Epithelial cell of esophagus (primary cell): ENCODE results near the gene CASP6.
A peak's percentile ranks its signal among the peaks of the same experiment; 100 is the strongest.

Experiments
- DNase-seq: peaks from one replicate; pipeline ENCODE4 v3.0.0; 2010; ENCODE audit warnings: low read depth
- H3K4me3 ChIP-seq: 2 replicates; pipeline ENCODE4 v1.5.1; 2011; ENCODE audit warnings: mild to moderate bottlenecking, low read length, control low read depth
- TF ChIP-seq, protein P1 (sequence below): IDR thresholded peaks from 2 replicates; pipeline ENCODE4 v1.5.1; 2011; ENCODE audit warnings: low read depth, mild to moderate bottlenecking, low read length, control low read depth, inconsistent platforms; ENCODE audit not compliant: insufficient read depth; ENCODE audit errors: missing control alignments

The CASP6 gene

DNA sequence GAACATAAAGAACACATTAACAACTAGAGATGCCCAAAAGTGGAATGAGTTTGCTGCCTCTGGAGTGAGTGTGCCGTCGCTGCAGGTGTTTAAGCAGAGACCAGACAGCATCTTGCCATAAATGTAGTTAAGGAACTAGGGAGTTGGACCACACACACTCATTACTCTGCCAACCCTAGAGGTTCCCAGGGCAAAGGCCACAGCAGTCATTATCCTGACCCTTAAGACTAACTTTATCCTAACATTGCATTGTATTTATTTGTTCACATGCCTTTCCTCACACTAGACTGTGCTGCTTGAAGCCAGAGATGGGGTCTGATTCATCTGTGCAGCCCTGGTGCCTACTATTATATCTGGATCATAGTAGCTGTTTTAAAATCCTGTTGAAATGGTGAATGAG lies 43.5 kb upstream of the CASP6 start:
- DNase-seq = no peak
- TF ChIP-seq, protein P1, sequence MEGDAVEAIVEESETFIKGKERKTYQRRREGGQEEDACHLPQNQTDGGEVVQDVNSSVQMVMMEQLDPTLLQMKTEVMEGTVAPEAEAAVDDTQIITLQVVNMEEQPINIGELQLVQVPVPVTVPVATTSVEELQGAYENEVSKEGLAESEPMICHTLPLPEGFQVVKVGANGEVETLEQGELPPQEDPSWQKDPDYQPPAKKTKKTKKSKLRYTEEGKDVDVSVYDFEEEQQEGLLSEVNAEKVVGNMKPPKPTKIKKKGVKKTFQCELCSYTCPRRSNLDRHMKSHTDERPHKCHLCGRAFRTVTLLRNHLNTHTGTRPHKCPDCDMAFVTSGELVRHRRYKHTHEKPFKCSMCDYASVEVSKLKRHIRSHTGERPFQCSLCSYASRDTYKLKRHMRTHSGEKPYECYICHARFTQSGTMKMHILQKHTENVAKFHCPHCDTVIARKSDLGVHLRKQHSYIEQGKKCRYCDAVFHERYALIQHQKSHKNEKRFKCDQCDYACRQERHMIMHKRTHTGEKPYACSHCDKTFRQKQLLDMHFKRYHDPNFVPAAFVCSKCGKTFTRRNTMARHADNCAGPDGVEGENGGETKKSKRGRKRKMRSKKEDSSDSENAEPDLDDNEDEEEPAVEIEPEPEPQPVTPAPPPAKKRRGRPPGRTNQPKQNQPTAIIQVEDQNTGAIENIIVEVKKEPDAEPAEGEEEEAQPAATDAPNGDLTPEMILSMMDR = no peak
- no peak overlapping the region for H3K4me3 ChIP-seq

GRCh38 chr4:109745830-109746229 lies 42.6 kb upstream of the CASP6 start:
- H3K4me3 ChIP-seq = no peak overlapping the region
- DNase-seq = no peak
- TF ChIP-seq, protein P1 = no peak

- DNase-seq = peak; percentile 33
- TF ChIP-seq, protein P1 = no peak
- no peak overlapping the region for H3K4me3 ChIP-seq
These were observed 36.3 kb upstream of the CASP6 start for GRCh38 chr4:109739547-109739946.

DNA sequence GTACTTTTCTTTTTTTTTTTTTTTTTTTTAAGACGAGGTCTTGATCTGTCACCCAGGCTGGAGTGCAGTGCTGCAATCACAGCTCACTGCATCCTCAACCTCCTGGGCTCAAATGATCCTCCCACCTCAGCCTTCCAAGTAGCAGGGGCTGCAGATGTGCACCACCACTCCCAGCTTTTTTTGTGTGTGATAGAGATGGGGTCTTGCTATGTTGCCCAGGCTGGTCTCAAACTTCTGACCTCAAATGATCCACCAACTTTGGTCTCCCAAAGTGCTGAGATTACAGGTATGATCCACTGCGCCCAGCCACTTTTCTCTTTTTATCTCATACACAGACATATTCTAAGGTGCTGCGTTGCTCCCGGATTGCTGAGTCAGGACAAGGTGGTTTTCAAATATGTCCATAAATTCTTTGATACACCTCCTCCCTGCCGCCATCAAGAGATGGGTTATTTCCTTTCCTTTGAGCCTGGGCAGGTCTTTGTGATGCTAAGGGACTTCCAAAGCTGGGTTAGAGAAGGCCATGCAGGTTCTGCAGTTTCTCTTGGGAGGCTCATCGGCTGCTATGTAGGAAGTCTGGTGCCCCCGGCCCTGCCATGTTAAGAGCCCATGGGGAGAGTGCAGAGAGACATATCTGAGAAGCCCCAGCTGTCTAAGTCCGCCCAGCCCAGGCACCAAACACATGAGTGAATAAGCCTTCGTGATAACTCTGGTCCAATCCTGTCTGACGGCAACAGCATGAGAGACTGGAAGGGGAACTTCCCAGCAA lies 35.0 kb upstream of the CASP6 start:
- no peak for DNase-seq
- no peak overlapping the region for H3K4me3 ChIP-seq
- TF ChIP-seq, protein P1 = no peak

GRCh38 chr4:109735566-109736365 lies 32.5 kb upstream of the CASP6 start:
- no peak for DNase-seq
- no peak overlapping the region for H3K4me3 ChIP-seq
- TF ChIP-seq, protein P1 = no peak

DNA sequence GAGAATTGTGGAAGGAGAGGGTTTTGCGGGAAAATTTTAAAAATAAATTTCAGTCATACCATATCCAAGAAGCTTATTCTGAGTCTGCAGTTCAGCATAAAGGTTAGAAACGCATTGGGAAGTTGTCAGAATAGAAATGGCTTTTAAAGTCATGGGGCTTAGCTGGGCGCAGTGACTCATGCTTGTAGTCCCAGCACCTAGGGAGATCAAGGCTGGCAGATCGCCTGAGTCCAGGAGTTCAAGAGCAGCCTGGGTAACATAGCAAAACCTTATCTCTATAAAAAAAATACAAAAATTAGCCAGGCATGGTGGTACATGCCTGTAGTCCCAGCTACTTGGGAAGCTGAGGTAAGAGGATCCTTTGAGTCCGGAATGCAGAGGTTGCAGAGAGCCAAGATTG lies 30.5 kb upstream of the CASP6 start:
- H3K4me3 ChIP-seq = no peak overlapping the region
- DNase-seq = no peak
- TF ChIP-seq, protein P1 = no peak
